HCT116 (cell line): Measurements from ENCODE around the gene TBC1D1.

Source experiments
- ATF3 ChIP-seq: IDR thresholded peaks from 2 replicates; pipeline ENCODE4 v1.6.1; 2012
- CEBPB ChIP-seq: IDR thresholded peaks from 2 replicates; pipeline ENCODE4 v1.6.1; 2012; ENCODE audit warnings: low read depth
- CTCF ChIP-seq, 3 experiments: fragments of 200-600 bp in 1 of 3; sonication (generic) in 1 of 3; IDR thresholded peaks in 2 of 3; conservative IDR thresholded peaks in 1 of 3; 2 replicates each; pipeline ENCODE4 v1.5.1; 2012 to 2017; ENCODE audit warnings: low read depth in 2 of 3, low read length in 2 of 3, antibody characterized with exemption in 1 of 3, borderline replicate concordance in 1 of 3, control low read depth in 1 of 3, mild to moderate bottlenecking in 1 of 3, mixed read lengths in 1 of 3, mixed run types in 1 of 3, moderate library complexity in 1 of 3; ENCODE audit not compliant: insufficient read depth in 1 of 3
- TCF7L2 ChIP-seq: IDR thresholded peaks from 2 replicates; pipeline ENCODE4 v1.7.0; 2011; ENCODE audit warnings: borderline replicate concordance, inconsistent platforms; ENCODE audit not compliant: insufficient read depth, insufficient read length; ENCODE audit errors: extremely low read depth

GRCh38 chr4:38145741-38146140 is 254.9 kb downstream of the TBC1D1 start:
- TF ChIP-seq CEBPB (no peak), TCF7L2 (no peak), CTCF (IDR thresholded peaks at IDR 0.05 in 2 of 3, conservative IDR thresholded peaks at IDR 0.05 in 1 of 3; ENCODE audit: borderline replicate concordance in 1 of 3, insufficient read depth in 1 of 3, low read depth in 2 of 3, low read length in 2 of 3) (no peak), ATF3 (no peak)
